ENCODE results near the gene ZNF853.

GRCh38 chr7:6653071-6654003 is 37.9 kb downstream of the ZNF853 start:
- TF ChIP-seq TCF7L2 (IDR thresholded peaks at IDR 0.05; ENCODE audit: low read depth, low read length), result no peak
- TF ChIP-seq CTCF (IDR thresholded peaks at IDR 0.05), result no peak
